ENCODE measurements around the gene RNF222.
"Not testable (repeated sequence)": the region's sequence is repeated elsewhere in the genome, so short reads cannot be mapped to it uniquely, and the experiment has no call there.

Gene RNF222

DNA sequence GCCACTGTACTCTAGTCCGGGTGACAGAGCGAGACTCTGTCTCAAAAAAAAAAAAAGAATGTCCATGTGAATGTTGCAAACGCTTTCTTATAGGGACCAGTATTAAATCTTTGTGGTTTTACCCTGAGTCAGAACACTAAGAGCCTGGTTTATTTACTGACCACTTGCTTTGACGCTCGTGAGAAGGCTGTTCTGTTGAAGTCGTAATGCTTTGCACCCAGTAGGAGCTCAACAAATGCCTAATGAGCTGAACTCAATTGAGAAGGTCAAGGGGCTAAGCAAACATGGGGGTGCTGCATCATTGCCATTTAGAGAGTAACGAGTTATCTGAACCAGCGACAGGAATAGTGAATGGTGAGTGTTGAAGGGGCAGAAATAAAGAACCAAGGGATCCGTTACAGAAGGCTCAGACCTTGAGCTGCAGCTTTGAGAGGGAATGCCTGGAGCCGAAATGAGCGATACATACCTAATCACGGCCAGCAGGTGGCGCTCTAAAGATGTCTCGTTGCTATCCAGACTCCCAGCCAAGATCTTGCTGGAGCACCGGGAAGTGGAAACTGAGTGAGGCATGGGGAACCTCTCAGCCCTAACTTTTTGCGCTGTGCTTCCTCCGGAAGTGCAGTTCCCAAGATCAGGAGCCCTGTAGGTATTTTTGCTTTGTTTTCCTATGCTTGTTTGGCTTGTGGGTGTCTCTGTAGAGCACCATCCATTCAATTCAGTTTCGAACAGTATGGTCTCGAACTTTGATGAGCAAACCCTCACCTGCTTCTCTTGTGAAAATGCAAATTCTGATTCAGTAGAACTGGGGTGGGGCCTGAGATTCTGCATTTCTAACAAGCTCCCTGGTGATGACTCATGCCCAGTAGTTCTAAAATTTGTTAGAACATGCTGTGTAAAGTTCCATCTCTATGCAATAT is 12.6 kb upstream of the RNF222 start:
- DNase-seq: peak; percentile 60 to 81 (median 66)

DNA sequence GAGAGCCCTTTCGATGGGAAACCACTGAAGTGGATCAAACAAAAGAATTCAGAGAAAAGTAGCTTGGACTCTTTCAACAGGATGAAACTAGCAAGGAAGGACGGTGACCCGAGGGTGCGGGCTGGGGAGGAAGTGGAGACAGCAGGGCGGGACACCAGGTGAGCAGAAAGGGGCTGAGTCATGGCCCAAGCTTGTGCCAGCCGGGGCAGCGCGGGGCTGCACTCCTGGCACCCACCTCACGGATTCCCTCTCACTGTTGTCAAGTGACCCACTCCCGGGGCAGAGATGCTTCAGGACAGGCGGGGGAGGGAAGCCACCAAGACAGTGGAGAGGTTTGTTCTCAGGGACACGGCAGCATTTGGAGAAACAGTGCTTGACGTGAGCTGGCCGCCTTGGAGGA is 10.7 kb upstream of the RNF222 start:
- no peak for DNase-seq

- no peak for DNase-seq
These were observed 8.5 kb upstream of the RNF222 start for GRCh38 chr17:8406174-8406573.

- DNase-seq: no peak
These were observed 7.9 kb upstream of the RNF222 start for GRCh38 chr17:8405499-8406016.

DNA sequence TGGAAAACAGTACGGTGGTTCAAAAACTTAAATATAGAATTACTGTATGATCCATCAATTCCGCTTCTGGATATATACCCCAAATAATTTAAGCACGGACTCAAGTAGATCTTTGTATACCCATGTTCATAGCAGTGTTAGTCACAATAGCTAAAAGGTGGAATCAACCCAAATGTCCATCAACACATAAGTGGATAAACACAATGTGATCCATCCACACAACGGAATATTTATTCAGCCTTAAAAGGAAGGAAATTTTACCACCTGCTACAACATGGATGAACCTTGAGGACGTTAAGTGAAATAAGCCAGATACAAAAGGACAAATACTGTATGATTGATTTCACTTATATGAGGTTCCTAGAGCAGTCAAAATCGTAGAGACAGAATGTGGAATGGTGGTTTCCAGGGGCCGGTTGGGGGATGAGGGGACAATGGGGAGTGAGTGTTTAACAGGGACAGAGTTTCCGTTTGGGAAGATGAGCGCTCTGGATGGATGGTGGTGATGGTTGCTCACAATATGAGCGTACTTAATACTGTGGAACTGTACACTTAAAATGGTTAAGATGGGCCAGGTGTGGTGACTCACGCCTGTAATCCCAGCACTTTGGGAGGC is 5.4 kb upstream of the RNF222 start:
- DNase-seq: no peak

GRCh38 chr17:8401107-8401506 is 3.5 kb upstream of the RNF222 start:
- DNase-seq: no peak

- DNase-seq: no peak
These were observed 1.4 kb upstream of the RNF222 start for GRCh38 chr17:8398980-8399379.

GRCh38 chr17:8394497-8394896 is 3.1 kb downstream of the RNF222 start:
- DNase-seq: not testable (repeated sequence)

- DNase-seq: peak in 3 of 5 donors; percentile 10 to 74 (median 24)
These were observed 4.0 kb downstream of the RNF222 start for GRCh38 chr17:8393470-8394231.

DNA sequence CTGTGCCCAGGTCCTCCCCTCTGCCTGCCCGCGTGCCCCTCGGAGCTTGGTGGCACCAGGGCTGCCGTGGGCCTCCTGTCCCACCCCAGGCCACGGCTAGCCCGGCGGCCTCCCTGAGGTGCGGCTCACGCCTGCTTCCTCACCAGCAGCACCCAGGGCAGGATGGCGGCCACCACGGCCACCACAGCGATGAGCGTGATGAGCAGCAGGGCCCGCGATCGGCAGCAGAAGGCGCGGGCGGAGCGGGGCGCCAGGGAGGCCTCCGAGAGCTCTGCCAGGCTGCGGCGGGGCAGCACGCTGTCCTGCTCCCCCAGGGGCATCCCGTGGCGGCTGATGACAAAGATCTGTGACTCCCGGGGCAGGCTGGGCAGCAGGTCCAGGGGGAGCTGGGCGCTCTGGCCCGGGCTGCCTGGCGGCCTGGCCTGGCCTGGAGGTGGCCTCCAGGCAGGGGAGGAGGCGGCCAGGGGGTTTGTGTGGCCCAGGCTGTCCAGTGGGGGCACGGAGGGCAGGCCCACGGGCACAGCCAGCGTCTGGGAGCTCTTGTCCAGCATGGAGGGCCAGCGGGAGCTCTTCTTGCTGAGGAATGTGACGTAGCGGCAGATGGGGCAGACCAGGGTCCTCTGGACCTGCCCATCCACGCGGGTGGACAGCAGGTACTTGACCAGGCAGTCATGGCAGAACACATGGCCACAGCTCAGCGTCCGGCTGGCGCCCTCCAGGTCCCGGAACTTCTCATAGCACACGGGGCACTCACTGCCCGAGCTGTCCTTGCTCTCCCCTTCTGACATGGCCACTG is 4.8 kb downstream of the RNF222 start:
- no peak for DNase-seq

DNA sequence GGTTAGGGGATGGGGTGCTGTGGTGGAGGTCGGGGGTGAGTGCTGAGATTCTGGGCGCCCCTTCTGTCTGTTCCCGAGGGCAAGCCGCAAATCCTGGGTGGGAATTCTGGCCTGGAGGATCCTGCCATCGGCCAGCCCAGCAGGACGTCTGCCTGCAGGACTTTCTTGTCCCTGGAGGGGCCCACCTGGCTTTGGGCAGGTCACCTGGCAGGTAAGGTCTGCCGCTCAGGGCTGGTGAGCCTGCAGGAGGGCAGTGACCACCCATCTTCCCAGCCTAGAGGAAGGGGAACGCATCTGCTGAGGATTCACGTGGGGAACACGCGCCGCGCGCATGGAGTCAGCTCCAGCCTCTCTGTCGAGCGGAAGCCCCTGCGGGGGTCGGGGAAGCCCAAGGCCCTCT is 5.4 kb downstream of the RNF222 start:
- DNase-seq: no peak

- DNase-seq: no peak
These were observed 5.9 kb downstream of the RNF222 start for GRCh38 chr17:8391711-8392110.

DNA sequence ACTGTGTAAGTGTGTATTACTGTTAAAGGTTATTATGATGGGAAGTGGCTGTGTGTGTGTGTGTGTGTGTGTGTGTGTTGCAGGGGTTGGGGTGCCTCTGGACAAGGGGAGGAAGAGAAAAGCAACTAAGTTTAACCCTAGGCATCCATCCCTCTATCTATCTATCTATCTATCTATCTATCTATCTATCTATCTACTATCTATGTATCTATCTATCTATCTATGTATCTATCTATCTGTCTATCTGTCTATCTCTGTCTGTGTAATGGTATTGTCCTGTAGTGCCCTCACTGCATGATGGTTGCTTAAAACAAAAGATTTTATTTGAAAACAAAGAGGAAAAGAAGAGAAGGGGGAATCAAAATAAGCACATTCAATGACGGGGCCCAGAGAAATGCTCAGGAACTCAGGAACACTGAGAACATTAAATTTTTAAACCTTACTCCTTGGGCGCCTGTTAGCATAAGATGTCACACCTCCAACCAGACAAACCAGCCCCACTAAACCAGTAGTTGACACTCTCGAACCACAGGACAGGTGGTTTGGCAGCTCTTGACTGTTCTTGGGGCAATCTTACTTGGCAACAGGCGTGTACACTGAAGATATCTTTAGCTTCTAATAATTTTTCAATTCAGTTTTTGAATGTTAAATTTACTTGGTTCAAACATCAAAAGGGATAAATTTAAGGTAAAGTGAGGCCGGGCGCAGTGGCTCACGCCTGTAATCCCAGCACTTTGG is 9.5 kb downstream of the RNF222 start:
- DNase-seq: no peak

DNA sequence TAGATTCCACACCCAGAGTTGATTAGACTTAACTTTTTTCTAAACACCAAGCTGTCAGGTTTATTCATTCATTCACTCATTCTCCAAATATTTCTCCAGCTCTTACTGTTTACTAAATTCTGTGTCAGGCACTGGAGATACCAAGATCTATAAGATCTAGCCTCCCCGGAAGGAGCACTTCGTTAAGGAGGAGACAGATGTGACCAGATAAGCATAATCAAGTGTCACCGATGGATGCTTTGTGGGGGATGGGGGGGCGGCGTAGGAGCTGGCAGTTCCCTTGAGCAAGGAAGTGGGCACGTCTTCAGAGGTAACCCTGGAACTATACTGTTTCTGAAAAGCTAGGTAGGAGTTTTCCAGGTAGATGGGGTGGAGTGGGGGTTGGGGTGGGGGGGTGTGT is 10.8 kb downstream of the RNF222 start:
- DNase-seq: no peak

- DNase-seq: no peak
These were observed 12.7 kb downstream of the RNF222 start for GRCh38 chr17:8384801-8385378.

- DNase-seq: peak; percentile 87 to 97 (median 92)
These were observed 14.3 kb downstream of the RNF222 start, which contains the start of gene RPL26 for GRCh38 chr17:8383143-8383822. TSS of gene RPL26 (minus strand) at chr17:8383193. CDS start at chr17:8382310, 883 bp downstream.

DNA sequence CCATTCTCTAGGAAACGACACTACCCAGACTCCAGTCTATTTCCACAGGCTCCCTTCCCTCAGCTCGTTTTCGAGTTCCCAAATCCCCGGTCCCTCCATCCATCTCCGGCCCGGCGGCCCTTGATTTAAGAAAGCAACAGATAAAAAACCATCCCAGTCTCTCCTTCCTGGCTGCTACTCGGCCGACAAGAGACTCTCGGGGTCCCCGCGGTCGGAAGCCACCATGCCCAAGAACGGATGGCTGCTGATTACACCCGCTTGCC is 14.8 kb downstream of the RNF222 start:
- no peak for DNase-seq

DNA sequence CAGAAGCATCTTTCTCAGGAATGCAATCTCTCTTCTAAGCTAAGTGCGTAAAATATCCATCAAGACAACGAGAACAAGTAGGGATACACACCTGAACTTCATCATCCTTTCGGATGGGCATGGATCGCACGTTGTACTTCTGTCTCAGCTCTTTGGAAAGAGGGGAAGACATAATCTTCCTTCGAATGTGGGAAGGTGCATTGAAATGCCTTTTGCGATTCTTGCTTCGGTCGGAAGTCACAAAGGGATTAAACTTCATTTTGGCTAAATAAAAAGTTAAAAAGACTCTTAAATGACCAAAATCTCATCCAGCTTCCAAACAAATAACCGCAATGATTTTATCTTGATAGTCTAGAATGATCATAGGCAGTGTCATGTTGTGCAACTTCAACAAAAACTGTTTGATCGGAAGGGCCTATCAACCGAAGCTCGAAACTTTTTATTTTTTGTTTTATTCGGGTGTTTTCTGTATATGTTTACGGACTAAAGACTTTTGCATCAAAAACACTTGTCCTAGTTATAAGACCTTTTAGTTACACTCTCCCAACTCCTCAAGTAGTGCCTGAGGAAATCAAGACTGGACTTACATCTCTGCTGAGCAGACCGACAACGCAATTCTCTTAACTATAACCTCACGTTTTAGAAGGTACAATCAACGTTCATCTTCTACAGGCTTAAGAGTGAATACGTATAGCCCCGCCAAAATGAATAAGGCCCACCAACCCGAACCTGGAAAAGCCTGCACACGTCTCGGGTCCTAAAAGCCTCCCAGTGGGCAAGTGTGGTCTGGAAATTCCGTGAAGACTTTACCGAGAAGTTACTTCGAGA is 15.4 kb downstream of the RNF222 start:
- DNase-seq: peak in 1 of 5 donors; percentile 19

DNA sequence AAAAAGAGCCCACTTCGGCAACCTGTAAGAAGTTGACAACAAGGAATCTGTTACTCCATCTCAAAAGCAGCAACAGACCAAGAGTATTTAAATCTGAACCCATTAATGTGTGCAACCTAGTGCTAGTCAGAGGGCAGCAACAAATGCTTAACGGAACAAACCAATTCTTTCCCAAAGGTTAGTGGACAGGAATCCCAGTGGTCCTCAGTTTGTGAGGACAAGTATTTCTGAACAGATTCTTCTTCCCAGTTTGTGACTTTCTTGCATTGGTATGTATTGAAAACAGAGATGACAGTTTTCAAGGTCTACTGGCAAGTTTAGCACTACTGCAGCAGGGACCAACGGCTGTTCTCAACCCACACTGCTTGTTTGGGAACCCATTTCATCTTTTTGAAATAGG is 17.6 kb downstream of the RNF222 start:
- DNase-seq: no peak

GRCh38 chr17:8378117-8378516 is 19.5 kb downstream of the RNF222 start:
- DNase-seq: not testable (repeated sequence)

Measured in T-helper 1 cell (primary cell).